ENCODE results near the gene ZFAND5. TPM values are rescaled to one million over a fixed set of nuclear protein-coding genes. Genes with fewer than 3 reads are reported as not detected.

Gene ZFAND5
- total RNA-seq, 1 donor from 2014 or later, result 79.2 TPM

DNA sequence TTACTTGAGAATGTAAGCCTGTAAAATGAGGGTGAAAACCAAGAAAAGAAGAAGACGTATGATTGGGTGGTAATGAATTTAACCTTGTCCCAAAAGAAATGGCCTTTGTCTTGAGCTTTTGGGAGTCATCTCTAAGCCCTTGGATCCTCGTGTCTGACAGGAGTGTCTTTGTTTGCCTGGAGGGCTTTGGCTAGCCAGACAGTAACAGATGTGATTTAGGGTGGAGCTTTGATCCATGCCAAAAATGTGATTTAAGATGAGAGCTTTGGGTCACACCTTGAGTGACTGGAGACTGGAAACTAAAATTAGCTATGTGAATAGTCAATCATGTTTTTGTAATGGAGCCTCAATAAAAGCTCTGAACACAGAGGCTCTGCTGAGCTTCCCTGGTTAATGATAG lies 25.9 kb upstream of the ZFAND5 start:
- intact Hi-C loops (cut with micrococcal nuclease), result loop anchor here (5.0 kb wide), 1 partner anchor 51 kb away; no protein-coding TSS in a partner anchor
- ChIA-PET CTCF (interaction anchor here (1.5 kb wide), 1 partner anchor 10 kb away, joined by 3 read pairs; no protein-coding TSS in a partner anchor), POLR2A (no interaction called here)
- no peak overlapping the region for H3K27ac Mint-ChIP-seq
- H3K9me3 Mint-ChIP-seq, result no peaks in the 10 kb centered on the region
- H3K4me3 Mint-ChIP-seq, result no peak overlapping the region
- no peak for DNase-seq
- H3K4me1 Mint-ChIP-seq, result peaks cover 3% of the 10 kb centered on the region
- H3K36me3 Mint-ChIP-seq (ENCODE audit: low read depth), result no peaks in the 10 kb centered on the region
- ATAC-seq (ENCODE audit: low read depth), result no peak
- H3K27me3 Mint-ChIP-seq, result peaks cover 6% of the 10 kb centered on the region
- TF ChIP-seq, protein P1, sequence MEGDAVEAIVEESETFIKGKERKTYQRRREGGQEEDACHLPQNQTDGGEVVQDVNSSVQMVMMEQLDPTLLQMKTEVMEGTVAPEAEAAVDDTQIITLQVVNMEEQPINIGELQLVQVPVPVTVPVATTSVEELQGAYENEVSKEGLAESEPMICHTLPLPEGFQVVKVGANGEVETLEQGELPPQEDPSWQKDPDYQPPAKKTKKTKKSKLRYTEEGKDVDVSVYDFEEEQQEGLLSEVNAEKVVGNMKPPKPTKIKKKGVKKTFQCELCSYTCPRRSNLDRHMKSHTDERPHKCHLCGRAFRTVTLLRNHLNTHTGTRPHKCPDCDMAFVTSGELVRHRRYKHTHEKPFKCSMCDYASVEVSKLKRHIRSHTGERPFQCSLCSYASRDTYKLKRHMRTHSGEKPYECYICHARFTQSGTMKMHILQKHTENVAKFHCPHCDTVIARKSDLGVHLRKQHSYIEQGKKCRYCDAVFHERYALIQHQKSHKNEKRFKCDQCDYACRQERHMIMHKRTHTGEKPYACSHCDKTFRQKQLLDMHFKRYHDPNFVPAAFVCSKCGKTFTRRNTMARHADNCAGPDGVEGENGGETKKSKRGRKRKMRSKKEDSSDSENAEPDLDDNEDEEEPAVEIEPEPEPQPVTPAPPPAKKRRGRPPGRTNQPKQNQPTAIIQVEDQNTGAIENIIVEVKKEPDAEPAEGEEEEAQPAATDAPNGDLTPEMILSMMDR (IDR thresholded peaks at IDR 0.05), result no peak

DNA sequence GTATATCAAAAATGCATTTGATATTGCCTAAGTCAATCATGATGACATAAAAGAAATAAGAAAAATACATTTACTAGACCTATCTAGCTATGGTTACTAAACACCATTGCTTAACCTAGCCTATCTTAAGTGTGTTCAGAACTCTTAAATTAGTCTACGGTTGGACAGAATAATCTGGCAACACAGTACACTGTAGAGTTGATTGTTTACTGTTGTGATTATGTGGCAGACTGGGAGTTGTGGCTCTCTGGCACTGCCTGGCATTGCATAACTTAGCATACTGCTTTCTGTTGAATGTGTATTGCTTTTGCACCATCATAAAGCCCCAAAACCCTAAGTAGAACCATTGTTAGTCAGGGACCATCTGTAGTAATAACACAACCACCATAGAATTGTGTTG lies 21.2 kb upstream of the ZFAND5 start:
- intact Hi-C loops (cut with micrococcal nuclease), result loop anchor here (5.0 kb wide), 1 partner anchor 36 kb away; no protein-coding TSS in a partner anchor
- TF ChIP-seq, protein P1 (IDR thresholded peaks at IDR 0.05), result no peak
- no peaks in the 10 kb centered on the region for H3K9me3 Mint-ChIP-seq
- peaks cover 3% of the 10 kb centered on the region for H3K4me1 Mint-ChIP-seq
- POLR2A ChIA-PET, result no interaction called here
- CTCF ChIA-PET, result no interaction called here
- H3K27me3 Mint-ChIP-seq, result peaks cover 2% of the 10 kb centered on the region
- H3K4me3 Mint-ChIP-seq, result no peak overlapping the region
- no peaks in the 10 kb centered on the region for H3K36me3 Mint-ChIP-seq (ENCODE audit: low read depth)
- H3K27ac Mint-ChIP-seq, result no peak overlapping the region
- no peak for DNase-seq
- no peak for ATAC-seq (ENCODE audit: low read depth)

DNA sequence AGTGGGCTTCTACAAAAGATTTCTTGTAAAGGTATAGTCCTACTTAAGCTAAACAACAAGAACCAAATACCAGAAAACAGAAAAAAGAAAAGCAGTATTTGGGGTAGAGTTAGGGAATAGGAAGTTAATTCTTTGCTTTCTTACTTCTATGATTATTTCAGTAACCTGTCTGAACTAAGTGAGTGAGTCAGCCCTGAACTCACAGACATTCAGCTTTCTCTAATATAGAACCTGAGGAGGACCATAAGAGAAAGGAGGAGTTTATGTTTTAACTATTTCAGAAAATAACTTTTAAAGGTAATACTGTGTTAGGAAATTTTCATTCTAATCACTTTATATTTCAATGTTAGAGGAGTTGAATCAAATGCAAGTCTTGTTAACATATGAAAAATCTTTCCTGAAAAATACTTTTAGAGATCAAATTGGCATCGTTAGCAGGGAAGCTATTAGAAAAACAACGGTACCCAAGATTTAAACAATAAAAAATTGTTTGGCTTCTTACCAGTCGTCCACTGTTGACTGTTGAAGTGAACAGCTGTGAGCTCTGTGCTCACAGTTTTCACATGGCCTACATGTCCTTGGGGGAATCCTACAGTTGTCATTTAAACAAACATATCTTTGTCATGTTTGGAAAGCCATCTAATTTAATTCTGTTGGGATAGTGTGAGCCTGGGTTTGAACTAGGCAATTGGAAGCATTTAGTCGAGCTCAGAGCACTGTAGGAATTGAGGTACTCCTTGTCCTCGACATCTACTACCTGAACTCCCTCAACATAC lies 19.9 kb upstream of the ZFAND5 start:
- Mint-ChIP-seq H3K27me3 (peaks cover 3% of the 10 kb centered on the region), H3K4me1 (peaks cover 3% of the 10 kb centered on the region), H3K36me3 (ENCODE audit: low read depth) (no peaks in the 10 kb centered on the region), H3K27ac (no peak overlapping the region), H3K9me3 (no peaks in the 10 kb centered on the region), H3K4me3 (no peak overlapping the region)
- ATAC-seq (ENCODE audit: low read depth), result no peak
- intact Hi-C loops (cut with micrococcal nuclease), result loop anchor here (5.0 kb wide), 1 partner anchor 37 kb away; no protein-coding TSS in a partner anchor
- CTCF ChIA-PET, result no interaction called here
- POLR2A ChIA-PET, result interaction anchor here (0.9 kb wide), 1 partner anchor 21 kb away, joined by 3 read pairs; no protein-coding TSS in a partner anchor
- TF ChIP-seq, protein P1 (IDR thresholded peaks at IDR 0.05), result no peak
- DNase-seq, result no peak

DNA sequence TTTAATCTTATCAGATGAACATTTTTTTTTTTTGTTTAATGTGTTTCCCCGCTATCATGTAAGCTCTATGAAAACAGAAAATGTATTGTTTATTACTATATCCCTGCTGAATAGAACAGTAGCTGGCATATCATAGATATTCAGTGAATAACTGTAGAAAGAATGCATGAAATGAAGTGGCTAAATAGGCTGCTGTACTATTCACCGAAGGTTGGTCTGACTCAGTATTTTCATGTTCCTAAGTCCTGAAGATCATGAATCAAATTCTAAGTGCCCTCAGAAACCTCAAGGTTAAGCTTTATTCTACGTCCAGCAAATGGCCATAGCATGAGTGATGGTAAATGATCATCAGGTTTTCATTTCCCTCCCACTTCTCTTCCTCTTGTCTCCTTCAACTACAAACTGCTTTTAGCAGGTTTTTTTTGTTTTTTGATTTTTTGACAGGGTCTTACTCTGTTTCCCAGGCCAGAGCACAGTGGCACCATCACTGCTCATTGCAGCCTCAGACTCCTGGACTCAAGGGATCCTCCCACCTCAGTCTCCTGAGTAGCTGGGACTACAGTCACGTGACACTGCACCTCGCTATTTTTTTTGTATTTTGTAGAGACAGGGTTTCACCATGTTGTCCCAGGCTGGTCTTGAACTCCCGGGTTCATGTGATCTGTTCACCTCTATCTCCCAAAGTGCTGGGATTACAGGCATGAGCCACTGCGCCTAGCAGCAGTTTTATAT lies 19.1 kb upstream of the ZFAND5 start:
- ATAC-seq (ENCODE audit: low read depth) (no peak), DNase-seq (no peak)
- peaks cover 3% of the 10 kb centered on the region for H3K4me1 Mint-ChIP-seq
- H3K27ac Mint-ChIP-seq, result no peak overlapping the region
- CTCF ChIA-PET, result no interaction called here
- intact Hi-C loops (cut with micrococcal nuclease), result no loop called here
- POLR2A ChIA-PET, result interaction anchor here (0.9 kb wide), 1 partner anchor 20 kb away, joined by 3 read pairs; no protein-coding TSS in a partner anchor
- H3K9me3 Mint-ChIP-seq, result no peaks in the 10 kb centered on the region
- no peak overlapping the region for H3K4me3 Mint-ChIP-seq
- TF ChIP-seq, protein P1 (IDR thresholded peaks at IDR 0.05), result no peak
- H3K36me3 Mint-ChIP-seq (ENCODE audit: low read depth), result no peaks in the 10 kb centered on the region
- peaks cover 1% of the 10 kb centered on the region for H3K27me3 Mint-ChIP-seq

DNA sequence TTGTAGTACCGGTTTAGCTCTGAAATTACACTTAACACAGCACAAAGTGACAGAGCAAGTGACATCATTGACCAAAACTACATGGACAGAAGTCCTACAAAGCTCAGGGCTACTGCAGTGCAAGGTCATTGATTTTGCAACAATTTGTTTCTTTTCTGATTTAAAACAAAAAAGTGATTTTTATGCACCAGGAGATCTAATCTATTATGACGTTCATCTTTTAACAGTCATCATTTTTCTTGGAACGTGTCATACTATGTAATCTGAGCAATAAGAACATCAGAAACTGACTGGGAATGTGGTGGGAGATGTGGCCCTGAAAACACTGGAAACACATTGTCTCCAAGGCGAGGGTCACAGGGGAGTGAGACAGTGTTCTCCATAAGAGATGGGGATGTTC lies 17.4 kb upstream of the ZFAND5 start:
- TF ChIP-seq, protein P1 (IDR thresholded peaks at IDR 0.05), result no peak

More for the DNA sequence above, 17.4 kb upstream of the ZFAND5 start:
- no peak for ATAC-seq (ENCODE audit: low read depth)
- no peaks in the 10 kb centered on the region for H3K36me3 Mint-ChIP-seq (ENCODE audit: low read depth)
- H3K4me3 Mint-ChIP-seq, result no peak overlapping the region
- no peak overlapping the region for H3K27ac Mint-ChIP-seq
- ChIA-PET POLR2A (no interaction called here), CTCF (no interaction called here)
- peaks cover 2% of the 10 kb centered on the region for H3K4me1 Mint-ChIP-seq
- intact Hi-C loops (cut with micrococcal nuclease), result no loop called here
- no peak for DNase-seq
- H3K9me3 Mint-ChIP-seq, result no peaks in the 10 kb centered on the region
- peaks cover 1% of the 10 kb centered on the region for H3K27me3 Mint-ChIP-seq
